Natural killer cell (primary cell): ENCODE results near the gene HUNK. TPM values are rescaled to one million over a fixed set of nuclear protein-coding genes. Genes with fewer than 3 reads are reported as not detected.

Experiments
- ATAC-seq, 3 donors: fragments of 150-1000 bp in 2 of 3; fragments of 200-7000 bp in 1 of 3; cut with Tn5 transposase; 1 replicate in 1 of 3; 2 replicates in 2 of 3; pipeline ENCODE4 v1.10.0; 2021; ENCODE audit warnings: mild to moderate bottlenecking in 2 of 3, moderate library complexity in 2 of 3
- DNase-seq, 2 donors: peaks; one replicate each; pipeline versions ENCODE4 v3.0.0 to v3.0.0-alpha.2; 2013 to 2021; ENCODE audit warnings: mixed read lengths in 1 of 2
- H3K27ac ChIP-seq: one replicate; pipeline ENCODE4 v1.5.1; 2013; ENCODE audit warnings: mild to moderate bottlenecking, low read length
- H3K27me3 ChIP-seq: one replicate; pipeline ENCODE4 v1.6.1; 2013; ENCODE audit warnings: low read length; ENCODE audit not compliant: control insufficient read depth, insufficient read depth
- H3K36me3 ChIP-seq: one replicate; pipeline ENCODE4 v1.6.1; 2013; ENCODE audit warnings: low read length; ENCODE audit not compliant: control insufficient read depth, insufficient read depth
- H3K4me1 ChIP-seq: one replicate; pipeline ENCODE4 v1.6.1; 2013; ENCODE audit warnings: low read length; ENCODE audit not compliant: control insufficient read depth, insufficient read depth
- H3K4me3 ChIP-seq: one replicate; pipeline ENCODE4 v1.5.1; 2013; ENCODE audit warnings: low read length
- H3K9me3 ChIP-seq: one replicate; pipeline ENCODE4 v1.6.1; 2013; ENCODE audit warnings: low read length; ENCODE audit not compliant: control insufficient read depth, insufficient read depth
- H3K27ac Mint-ChIP-seq, 2 donors: one replicate each; pipeline ENCODE4 v1.8.0; 2022; ENCODE audit warnings: mild to moderate bottlenecking in 2 of 2, mixed read lengths in 2 of 2, moderate library complexity in 1 of 2
- H3K27me3 Mint-ChIP-seq, 2 donors: one replicate each; pipeline ENCODE4 v1.8.0; 2022; ENCODE audit warnings: low read depth in 2 of 2, mixed read lengths in 2 of 2
- H3K36me3 Mint-ChIP-seq: one replicate; pipeline ENCODE4 v1.8.0; 2022; ENCODE audit warnings: mixed read lengths
- H3K4me1 Mint-ChIP-seq, 2 donors: one replicate each; pipeline ENCODE4 v1.8.0; 2022; ENCODE audit warnings: mixed read lengths in 2 of 2
- H3K4me3 Mint-ChIP-seq: one replicate; pipeline ENCODE4 v1.8.0; 2022; ENCODE audit warnings: mild to moderate bottlenecking, moderate library complexity, mixed read lengths
- H3K9me3 Mint-ChIP-seq, 2 donors: one replicate each; pipeline ENCODE4 v1.8.0; 2022; ENCODE audit warnings: mixed read lengths in 2 of 2
- WGBS: methylation state at CpG from one replicate; pipeline ENCODE4 v1.1.7; 2013; ENCODE audit warnings: missing lambda C conversion rate; ENCODE audit not compliant: insufficient coverage; 5-methylcytosine and 5-hydroxymethylcytosine counted together
- intact Hi-C: fragments of 100-400 bp; cut with micrococcal nuclease; formaldehyde crosslinking; loops from one replicate; pipeline ENCODE4 v1.14.2; 2022
- total RNA-seq, 4 donors: library from RNA; stranded (reverse); fragments of 120-200 nt in 1 of 4; gene quantifications; one replicate each; pipeline versions ENCODE4 v1.2.3 to v1.2.4, GENCODE V29; 2013 to 2022
- TF ChIP-seq, protein P1 (sequence below): fragments of 200-600 bp; IDR thresholded peaks from one replicate; pipeline ENCODE4 v1.8.0; 2022; ENCODE audit warnings: antibody characterized with exemption

The HUNK gene
- total RNA-seq, 3 donors from 2014 or later (not counting 1 experiment from before 2014, with no cell fraction given): not detected

DNA sequence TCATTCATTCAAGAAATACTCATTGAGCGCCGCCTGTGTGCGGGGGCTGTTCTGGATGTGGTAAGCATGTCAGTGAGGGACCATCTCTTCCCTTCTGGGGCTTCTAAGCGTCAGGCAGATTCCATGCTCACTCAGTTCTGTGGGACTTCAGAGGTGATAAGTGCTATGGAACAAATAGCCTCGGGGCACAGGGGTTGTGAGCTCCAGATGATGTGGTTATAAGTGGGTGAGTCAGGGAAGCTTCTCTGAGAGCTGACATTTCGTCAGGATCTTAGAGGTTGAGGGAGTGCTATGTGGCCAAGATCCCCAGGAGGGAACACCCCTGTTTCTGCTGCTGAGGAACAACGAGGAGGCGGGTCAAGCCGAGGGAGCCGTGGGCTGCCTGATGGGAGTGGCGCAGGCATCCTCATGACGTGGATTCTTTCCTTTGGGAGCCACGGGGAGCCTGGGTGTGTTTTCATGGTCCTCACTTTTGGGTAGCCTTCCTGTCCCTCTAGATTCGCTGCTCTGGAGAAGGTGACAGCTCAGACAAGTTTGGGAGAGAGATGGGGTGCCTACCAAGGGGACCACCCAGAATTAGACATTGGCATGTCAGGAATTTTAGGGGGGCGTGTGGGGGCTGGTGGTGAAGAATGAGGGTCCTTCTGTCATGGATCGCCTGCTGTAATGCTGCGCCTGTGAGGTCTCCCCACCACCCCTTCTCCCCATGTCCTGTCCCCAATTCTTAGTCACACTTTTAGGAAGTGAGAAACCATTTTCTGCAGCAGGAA is 38.5 kb downstream of the HUNK start:
- H3K9me3 Mint-ChIP-seq: no peaks in the 10 kb centered on the region
- TF ChIP-seq, protein P1, sequence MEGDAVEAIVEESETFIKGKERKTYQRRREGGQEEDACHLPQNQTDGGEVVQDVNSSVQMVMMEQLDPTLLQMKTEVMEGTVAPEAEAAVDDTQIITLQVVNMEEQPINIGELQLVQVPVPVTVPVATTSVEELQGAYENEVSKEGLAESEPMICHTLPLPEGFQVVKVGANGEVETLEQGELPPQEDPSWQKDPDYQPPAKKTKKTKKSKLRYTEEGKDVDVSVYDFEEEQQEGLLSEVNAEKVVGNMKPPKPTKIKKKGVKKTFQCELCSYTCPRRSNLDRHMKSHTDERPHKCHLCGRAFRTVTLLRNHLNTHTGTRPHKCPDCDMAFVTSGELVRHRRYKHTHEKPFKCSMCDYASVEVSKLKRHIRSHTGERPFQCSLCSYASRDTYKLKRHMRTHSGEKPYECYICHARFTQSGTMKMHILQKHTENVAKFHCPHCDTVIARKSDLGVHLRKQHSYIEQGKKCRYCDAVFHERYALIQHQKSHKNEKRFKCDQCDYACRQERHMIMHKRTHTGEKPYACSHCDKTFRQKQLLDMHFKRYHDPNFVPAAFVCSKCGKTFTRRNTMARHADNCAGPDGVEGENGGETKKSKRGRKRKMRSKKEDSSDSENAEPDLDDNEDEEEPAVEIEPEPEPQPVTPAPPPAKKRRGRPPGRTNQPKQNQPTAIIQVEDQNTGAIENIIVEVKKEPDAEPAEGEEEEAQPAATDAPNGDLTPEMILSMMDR: no peak
- H3K4me3 Mint-ChIP-seq: no peak overlapping the region
- no peak overlapping the region for H3K27ac Mint-ChIP-seq
- ATAC-seq (no peak), DNase-seq (no peak)
- no peaks in the 10 kb centered on the region for H3K36me3 Mint-ChIP-seq
- intact Hi-C loops: no loop called here
- Histone ChIP-seq H3K27me3 (peaks cover 2% of the 10 kb centered on the region), H3K36me3 (no peaks in the 10 kb centered on the region), H3K4me1 (no peaks in the 10 kb centered on the region), H3K9me3 (no peaks in the 10 kb centered on the region), H3K27ac (no peak overlapping the region), H3K4me3 (no peak overlapping the region)
- H3K4me1 Mint-ChIP-seq: no peaks in the 10 kb centered on the region
- H3K27me3 Mint-ChIP-seq: peaks cover 15 to 35% of the 10 kb centered on the region in 2 donors
- 81% methylated on average over 16 of the region's 17 CpGs for WGBS

DNA sequence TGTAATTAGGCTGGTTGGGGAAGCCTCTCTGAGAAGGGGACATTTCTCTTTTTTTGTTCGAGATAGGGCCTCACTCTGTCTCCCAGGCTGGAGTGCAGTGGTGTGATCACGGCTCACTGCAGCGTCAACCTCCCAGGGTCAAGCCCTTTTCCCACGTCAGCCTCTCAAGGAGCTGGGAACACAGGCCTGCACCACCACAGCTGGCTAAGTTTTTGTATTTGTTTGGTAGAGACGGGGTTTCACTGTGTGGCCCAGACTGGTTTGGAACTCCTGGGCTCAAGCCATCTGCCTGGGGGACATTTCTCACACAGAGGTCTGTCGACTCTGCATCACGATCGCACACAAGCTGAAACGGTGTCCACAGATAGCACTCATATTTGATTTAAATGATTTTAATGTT is 39.7 kb downstream of the HUNK start:
- H3K4me3 ChIP-seq: no peak overlapping the region
- intact Hi-C loops: no loop called here
- no peaks in the 10 kb centered on the region for H3K36me3 ChIP-seq
- no peaks in the 10 kb centered on the region for H3K4me1 ChIP-seq
- TF ChIP-seq, protein P1: no peak
- no peaks in the 10 kb centered on the region for H3K9me3 Mint-ChIP-seq
- no peak overlapping the region for H3K27ac Mint-ChIP-seq
- WGBS: 88% methylated on average over 9 of the region's 9 CpGs
- H3K27me3 Mint-ChIP-seq: peaks cover 14 to 30% of the 10 kb centered on the region in 2 donors
- H3K9me3 ChIP-seq: no peaks in the 10 kb centered on the region
- ATAC-seq (no peak), DNase-seq (no peak)
- no peak overlapping the region for H3K4me3 Mint-ChIP-seq
- no peaks in the 10 kb centered on the region for H3K36me3 Mint-ChIP-seq
- H3K27me3 ChIP-seq: peaks cover 2% of the 10 kb centered on the region
- H3K27ac ChIP-seq: no peak overlapping the region
- peaks cover 0 to 6% of the 10 kb centered on the region in 2 donors for H3K4me1 Mint-ChIP-seq

DNA sequence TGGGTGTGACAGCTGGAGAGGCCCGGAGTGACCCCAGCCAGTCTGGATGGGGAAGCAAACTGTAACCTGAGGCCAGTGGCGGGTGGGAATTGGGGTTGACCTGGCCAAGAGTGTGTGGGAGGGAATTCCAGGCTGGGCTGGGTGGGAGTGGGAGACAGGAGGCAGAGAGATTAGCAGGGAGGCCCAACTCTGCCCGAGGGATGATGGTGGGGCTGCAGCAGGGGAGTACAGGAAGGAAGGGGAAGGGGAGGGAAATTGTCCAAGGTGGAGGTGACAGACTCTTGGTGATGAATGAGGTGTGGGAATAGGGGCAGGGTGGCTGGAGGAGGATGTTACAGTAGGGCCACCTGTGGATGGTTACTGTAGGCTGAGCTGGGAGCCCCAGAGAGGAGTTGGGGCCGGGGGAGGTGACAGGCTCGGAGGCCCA is 40.4 kb downstream of the HUNK start:
- no peaks in the 10 kb centered on the region for H3K9me3 ChIP-seq
- TF ChIP-seq, protein P1: no peak
- no peaks in the 10 kb centered on the region for H3K4me1 ChIP-seq
- H3K27ac Mint-ChIP-seq: no peak overlapping the region
- H3K36me3 Mint-ChIP-seq: no peaks in the 10 kb centered on the region
- ATAC-seq (no peak), DNase-seq (no peak)
- intact Hi-C loops: no loop called here
- 73% methylated on average over 5 of the region's 5 CpGs for WGBS
- H3K27me3 Mint-ChIP-seq: peaks cover 14 to 28% of the 10 kb centered on the region in 2 donors
- H3K4me1 Mint-ChIP-seq: peaks cover 0 to 6% of the 10 kb centered on the region in 2 donors
- no peaks in the 10 kb centered on the region for H3K9me3 Mint-ChIP-seq
- H3K27me3 ChIP-seq: peaks cover 2% of the 10 kb centered on the region
- H3K27ac ChIP-seq: no peak overlapping the region
- H3K36me3 ChIP-seq: no peaks in the 10 kb centered on the region
- H3K4me3 Mint-ChIP-seq: no peak overlapping the region
- no peak overlapping the region for H3K4me3 ChIP-seq

DNA sequence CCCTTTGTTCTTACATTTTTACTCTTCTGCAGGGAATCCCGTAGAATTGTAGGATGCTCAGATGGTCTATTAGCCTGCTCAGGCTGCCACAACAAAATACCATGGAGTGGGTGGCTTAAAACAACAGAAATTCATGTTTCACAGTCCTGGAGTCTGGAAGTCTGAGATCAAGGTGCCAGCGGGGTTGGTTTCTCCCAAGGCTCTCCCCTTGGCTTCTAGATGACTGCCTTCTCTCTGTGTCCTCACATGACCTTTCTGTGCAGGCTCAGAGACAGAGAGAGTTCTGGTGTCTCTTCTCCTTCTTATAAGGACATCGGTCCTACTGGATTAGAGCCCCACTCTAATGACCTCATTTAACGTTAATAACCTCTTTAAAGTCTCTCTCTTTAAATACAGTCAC is 41.7 kb downstream of the HUNK start:
- Mint-ChIP-seq H3K4me3 (no peak overlapping the region), H3K27me3 (peaks cover 7 to 15% of the 10 kb centered on the region in 2 donors), H3K36me3 (no peaks in the 10 kb centered on the region), H3K27ac (no peak overlapping the region), H3K9me3 (no peaks in the 10 kb centered on the region), H3K4me1 (peaks cover 0 to 6% of the 10 kb centered on the region in 2 donors)
- Histone ChIP-seq H3K4me3 (no peak overlapping the region), H3K9me3 (no peaks in the 10 kb centered on the region), H3K27ac (no peak overlapping the region), H3K4me1 (no peaks in the 10 kb centered on the region), H3K36me3 (no peaks in the 10 kb centered on the region), H3K27me3 (no peaks in the 10 kb centered on the region)
- TF ChIP-seq, protein P1: no peak
- no peak for DNase-seq
- intact Hi-C loops: no loop called here
- no peak for ATAC-seq
- WGBS: 76% methylated on average over 4 of the region's 4 CpGs
